Neural progenitor cell (in vitro differentiated cells): ENCODE measurements around the gene LMAN2.

Source experiments
- EZH2 ChIP-seq: fragments of 200-600 bp; sonication (generic); IDR thresholded peaks from 2 replicates; pipeline ENCODE4 v1.6.1; 2017; ENCODE audit warnings: antibody characterized with exemption, mild to moderate bottlenecking, moderate library complexity
- EZH2phosphoT487 ChIP-seq: fragments of 200-600 bp; sonication (generic); IDR thresholded peaks from 2 replicates; pipeline ENCODE4 v1.6.1; 2017; ENCODE audit warnings: antibody characterized with exemption
- TF ChIP-seq, protein P1 (sequence below): fragments of 200-600 bp; sonication (generic); IDR thresholded peaks from 2 replicates; pipeline ENCODE4 v1.5.1; 2017; ENCODE audit warnings: antibody characterized with exemption, mild to moderate bottlenecking

DNA sequence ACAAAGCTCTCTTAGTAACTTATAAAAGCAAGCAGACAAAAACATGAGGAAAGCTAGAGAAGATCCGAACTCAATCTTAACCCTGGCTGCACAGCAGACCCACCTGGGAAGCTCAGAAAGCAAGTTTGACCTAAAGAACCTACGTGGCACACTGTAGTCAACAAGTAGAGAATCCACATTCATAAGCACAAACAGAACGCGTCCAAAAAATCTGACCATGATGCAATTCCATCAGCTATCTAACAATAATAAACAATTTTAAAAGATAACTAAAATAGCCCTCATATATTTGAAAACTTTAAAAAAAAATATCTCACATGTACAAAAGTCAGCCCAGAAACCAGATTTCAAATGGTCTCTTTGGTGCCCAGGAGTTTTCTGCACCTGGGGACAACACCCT lies 4.6 kb downstream of the LMAN2 start:
- TF ChIP-seq, protein P1, sequence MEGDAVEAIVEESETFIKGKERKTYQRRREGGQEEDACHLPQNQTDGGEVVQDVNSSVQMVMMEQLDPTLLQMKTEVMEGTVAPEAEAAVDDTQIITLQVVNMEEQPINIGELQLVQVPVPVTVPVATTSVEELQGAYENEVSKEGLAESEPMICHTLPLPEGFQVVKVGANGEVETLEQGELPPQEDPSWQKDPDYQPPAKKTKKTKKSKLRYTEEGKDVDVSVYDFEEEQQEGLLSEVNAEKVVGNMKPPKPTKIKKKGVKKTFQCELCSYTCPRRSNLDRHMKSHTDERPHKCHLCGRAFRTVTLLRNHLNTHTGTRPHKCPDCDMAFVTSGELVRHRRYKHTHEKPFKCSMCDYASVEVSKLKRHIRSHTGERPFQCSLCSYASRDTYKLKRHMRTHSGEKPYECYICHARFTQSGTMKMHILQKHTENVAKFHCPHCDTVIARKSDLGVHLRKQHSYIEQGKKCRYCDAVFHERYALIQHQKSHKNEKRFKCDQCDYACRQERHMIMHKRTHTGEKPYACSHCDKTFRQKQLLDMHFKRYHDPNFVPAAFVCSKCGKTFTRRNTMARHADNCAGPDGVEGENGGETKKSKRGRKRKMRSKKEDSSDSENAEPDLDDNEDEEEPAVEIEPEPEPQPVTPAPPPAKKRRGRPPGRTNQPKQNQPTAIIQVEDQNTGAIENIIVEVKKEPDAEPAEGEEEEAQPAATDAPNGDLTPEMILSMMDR = no peak
- TF ChIP-seq EZH2phosphoT487 = no peak
- TF ChIP-seq EZH2 = no peak
